Tibial artery (tissue), 4 donors: ENCODE data around the gene MED16.

ENCODE experiments used
- DNase-seq, 2 donors: peaks; one replicate each; pipeline ENCODE4 v3.0.0-alpha.2; 2019
- H3K27ac ChIP-seq, 2 donors: fragments of 200-600 bp; sonication (generic) in 1 of 2; 1 replicate in 1 of 2; 2 replicates in 1 of 2; pipeline ENCODE4 v1.5.1; 2018 to 2019; ENCODE audit warnings: mild to moderate bottlenecking in 1 of 2
- H3K27me3 ChIP-seq, 2 donors: fragments of 200-600 bp; sonication (generic) in 1 of 2; one replicate each; pipeline versions ENCODE4 v1.5.1 to v1.6.0; 2016 to 2019
- H3K36me3 ChIP-seq, 3 donors: fragments of 200-600 bp; sonication (generic) in 2 of 3; one replicate each; pipeline ENCODE4 v1.5.1; 2016 to 2019; ENCODE audit warnings: mild to moderate bottlenecking in 2 of 3
- H3K4me1 ChIP-seq, 4 donors: fragments of 200-600 bp; sonication (generic) in 2 of 4; 1 replicate in 3 of 4; 2 replicates in 1 of 4; pipeline ENCODE4 v1.5.1; 2016 to 2019
- H3K4me3 ChIP-seq, 2 donors: fragments of 200-600 bp; sonication (generic) in 1 of 2; 1 replicate in 1 of 2; 2 replicates in 1 of 2; pipeline ENCODE4 v1.5.1; 2018 to 2019; ENCODE audit warnings: mild to moderate bottlenecking in 2 of 2
- H3K9me3 ChIP-seq, 3 donors: fragments of 200-600 bp; sonication (generic) in 1 of 3; one replicate each; pipeline ENCODE4 v1.5.1; 2016 to 2019
- intact Hi-C: fragments of 100-400 bp; cut with DNase I; formaldehyde crosslinking; loops from one replicate; pipeline ENCODE4 v1.15.0; 2023; ENCODE audit warnings: low total_unique reads
- TF ChIP-seq, protein P1 (sequence below), 2 experiments: fragments of 200-600 bp in 1 of 2; fragments of 450-650 bp in 1 of 2; IDR thresholded peaks; one replicate each; pipeline ENCODE4 v1.5.1; 2017 to 2019; ENCODE audit warnings: antibody characterized with exemption in 2 of 2, mild to moderate bottlenecking in 1 of 2, moderate library complexity in 1 of 2

MED16 gene

GRCh38 chr19:840519-841206, 52.3 kb downstream of the MED16 start, which contains the start of gene PRTN3:
Gene PRTN3 (plus strand): TSS chr19:840999. CDS start chr19:841009, 10 bp downstream.
- Histone ChIP-seq H3K4me1 (peaks cover 0 to 14% (median 13%) of the 10 kb centered on the region in 4 donors), H3K36me3 (no peaks in the 10 kb centered on the region), H3K4me3 (no peak within 1 kb of the TSS), H3K27me3 (peaks cover 0 to 77% of the 10 kb centered on the region in 2 donors), H3K27ac (no peak within 1 kb of the TSS), H3K9me3 (no peaks in the 10 kb centered on the region)
- no peak for DNase-seq
- intact Hi-C loops, result no loop called here
- TF ChIP-seq, protein P1, sequence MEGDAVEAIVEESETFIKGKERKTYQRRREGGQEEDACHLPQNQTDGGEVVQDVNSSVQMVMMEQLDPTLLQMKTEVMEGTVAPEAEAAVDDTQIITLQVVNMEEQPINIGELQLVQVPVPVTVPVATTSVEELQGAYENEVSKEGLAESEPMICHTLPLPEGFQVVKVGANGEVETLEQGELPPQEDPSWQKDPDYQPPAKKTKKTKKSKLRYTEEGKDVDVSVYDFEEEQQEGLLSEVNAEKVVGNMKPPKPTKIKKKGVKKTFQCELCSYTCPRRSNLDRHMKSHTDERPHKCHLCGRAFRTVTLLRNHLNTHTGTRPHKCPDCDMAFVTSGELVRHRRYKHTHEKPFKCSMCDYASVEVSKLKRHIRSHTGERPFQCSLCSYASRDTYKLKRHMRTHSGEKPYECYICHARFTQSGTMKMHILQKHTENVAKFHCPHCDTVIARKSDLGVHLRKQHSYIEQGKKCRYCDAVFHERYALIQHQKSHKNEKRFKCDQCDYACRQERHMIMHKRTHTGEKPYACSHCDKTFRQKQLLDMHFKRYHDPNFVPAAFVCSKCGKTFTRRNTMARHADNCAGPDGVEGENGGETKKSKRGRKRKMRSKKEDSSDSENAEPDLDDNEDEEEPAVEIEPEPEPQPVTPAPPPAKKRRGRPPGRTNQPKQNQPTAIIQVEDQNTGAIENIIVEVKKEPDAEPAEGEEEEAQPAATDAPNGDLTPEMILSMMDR (IDR thresholded peaks at IDR 0.05), result no peak

GRCh38 chr19:835210-835810, 57.7 kb downstream of the MED16 start:
- TF ChIP-seq, protein P1 (IDR thresholded peaks at IDR 0.05), result no peak
- Histone ChIP-seq H3K27me3 (peaks cover 0 to 72% of the 10 kb centered on the region in 2 donors), H3K4me1 (peaks cover 0 to 4% (median 0%) of the 10 kb centered on the region in 4 donors), H3K27ac (no peak overlapping the region), H3K9me3 (no peaks in the 10 kb centered on the region), H3K4me3 (no peak overlapping the region), H3K36me3 (no peaks in the 10 kb centered on the region)
- intact Hi-C loops, result no loop called here
- no peak for DNase-seq

DNA sequence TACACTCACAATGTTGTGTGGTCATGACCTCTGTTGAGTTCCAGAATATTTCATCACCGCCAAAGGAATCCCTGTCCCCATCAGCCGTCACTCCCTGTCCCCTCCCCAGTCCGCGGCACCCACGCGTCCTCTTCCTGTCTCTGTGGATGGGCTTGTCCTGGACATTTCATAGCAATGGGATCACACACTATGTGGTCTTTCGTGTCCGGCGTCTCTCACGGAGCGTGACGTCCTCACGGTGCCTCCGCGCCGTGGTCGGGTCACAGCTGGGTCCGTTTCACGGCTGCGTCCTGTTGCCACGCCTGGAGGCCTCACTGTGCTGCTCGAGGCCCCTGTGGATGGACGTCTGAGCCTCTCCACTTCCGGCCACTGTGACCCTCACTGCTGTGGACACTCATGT, 58.8 kb downstream of the MED16 start:
- H3K4me3 ChIP-seq, result no peak overlapping the region
- DNase-seq, result no peak
- peaks cover 0 to under 1% (median 0%) of the 10 kb centered on the region in 4 donors for H3K4me1 ChIP-seq
- H3K27ac ChIP-seq, result no peak overlapping the region
- H3K36me3 ChIP-seq, result no peaks in the 10 kb centered on the region
- H3K9me3 ChIP-seq, result no peaks in the 10 kb centered on the region
- intact Hi-C loops, result no loop called here
- peaks cover 0 to 72% of the 10 kb centered on the region in 2 donors for H3K27me3 ChIP-seq
- TF ChIP-seq, protein P1 (IDR thresholded peaks at IDR 0.05), result no peak

- H3K27ac ChIP-seq, result no peak overlapping the region
- no peaks in the 10 kb centered on the region for H3K36me3 ChIP-seq
- H3K4me3 ChIP-seq, result no peak overlapping the region
- no peaks in the 10 kb centered on the region for H3K4me1 ChIP-seq
- intact Hi-C loops, result no loop called here
- no peaks in the 10 kb centered on the region for H3K9me3 ChIP-seq
- TF ChIP-seq, protein P1 (IDR thresholded peaks at IDR 0.05), result no peak
- no peak for DNase-seq
- H3K27me3 ChIP-seq, result peaks cover 0 to 73% of the 10 kb centered on the region in 2 donors
Observed at GRCh38 chr19:831407-832369, 61.3 kb downstream of the MED16 start.

DNA sequence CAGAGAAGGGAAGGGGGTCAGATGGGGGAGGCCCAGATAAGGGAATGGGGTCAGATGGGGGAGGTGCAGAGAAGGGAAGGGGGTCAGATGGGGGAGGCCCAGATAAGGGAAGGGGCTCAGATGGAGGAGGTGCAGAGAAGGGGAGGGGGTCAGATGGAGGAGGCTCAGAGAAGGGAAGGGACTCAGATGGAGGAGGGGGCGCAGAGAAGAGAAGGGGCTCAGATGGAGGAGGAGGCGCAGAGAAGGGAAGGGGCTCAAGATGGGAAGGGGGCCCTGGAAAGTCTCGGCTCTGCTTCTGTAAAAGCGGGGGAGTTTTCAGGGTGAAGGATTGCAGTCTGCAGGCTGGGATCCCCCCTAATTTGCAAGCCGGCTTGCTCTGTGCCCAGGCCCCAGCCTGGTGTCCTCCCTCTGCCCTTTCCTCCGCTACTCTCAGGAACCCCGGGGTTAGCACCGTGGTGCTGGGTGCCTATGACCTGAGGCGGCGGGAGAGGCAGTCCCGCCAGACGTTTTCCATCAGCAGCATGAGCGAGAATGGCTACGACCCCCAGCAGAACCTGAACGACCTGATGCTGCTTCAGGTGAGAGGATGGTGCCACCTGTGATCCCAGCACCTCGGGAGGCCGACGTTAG, 63.7 kb downstream of the MED16 start:
- H3K27me3 ChIP-seq, result peaks cover 0 to 73% of the 10 kb centered on the region in 2 donors

More for the DNA sequence above, 63.7 kb downstream of the MED16 start:
- H3K36me3 ChIP-seq, result no peaks in the 10 kb centered on the region
- intact Hi-C loops, result no loop called here
- no peak for DNase-seq
- TF ChIP-seq, protein P1 (IDR thresholded peaks at IDR 0.05), result no peak
- no peaks in the 10 kb centered on the region for H3K9me3 ChIP-seq
- no peaks in the 10 kb centered on the region for H3K4me1 ChIP-seq
- no peak overlapping the region for H3K27ac ChIP-seq
- H3K4me3 ChIP-seq, result no peak overlapping the region
